ENCODE measurements around the gene OR10P1.
A peak's percentile ranks its signal among the peaks of the same experiment; 100 is the strongest.

OR10P1 gene

DNA sequence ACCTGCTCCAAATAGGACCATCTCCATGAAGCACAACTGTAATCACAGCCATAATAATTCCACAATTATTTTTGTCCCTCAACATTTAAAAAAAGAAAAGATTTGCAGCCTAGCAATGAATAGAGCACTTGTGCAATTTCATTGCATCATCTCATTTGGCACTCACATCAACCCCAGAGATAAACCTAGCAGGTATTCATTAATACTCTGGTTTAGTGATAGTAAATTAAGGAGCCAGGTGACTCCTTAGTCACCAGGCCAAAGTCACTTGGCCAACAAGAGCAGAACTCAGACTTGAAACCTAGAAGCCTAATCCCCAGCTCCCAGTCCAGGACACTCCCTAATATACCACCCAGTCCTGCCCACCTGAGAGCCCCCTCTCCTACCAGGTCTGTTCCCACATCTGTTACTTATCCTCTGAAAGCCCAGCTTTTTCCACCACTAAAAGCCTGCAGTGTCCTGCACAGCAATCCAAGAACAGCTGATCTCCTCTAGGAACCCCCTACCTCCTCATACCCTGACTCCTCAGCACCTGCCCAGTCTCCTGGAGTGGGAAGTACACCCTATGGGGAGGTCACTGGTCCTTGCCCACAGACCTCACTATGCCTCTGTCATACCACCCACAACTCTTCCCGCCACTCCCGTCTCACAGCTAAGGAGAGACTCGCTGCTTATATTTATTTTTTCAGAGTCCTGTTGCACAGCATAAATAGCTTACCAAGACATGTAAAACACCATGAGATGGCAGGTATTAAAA lies 22.1 kb downstream of the OR10P1 start:
- in situ Hi-C loops (cut with HindIII; ENCODE audit: low sequenced_read_pairs), result no loop called here
- TF ChIP-seq, protein P1, sequence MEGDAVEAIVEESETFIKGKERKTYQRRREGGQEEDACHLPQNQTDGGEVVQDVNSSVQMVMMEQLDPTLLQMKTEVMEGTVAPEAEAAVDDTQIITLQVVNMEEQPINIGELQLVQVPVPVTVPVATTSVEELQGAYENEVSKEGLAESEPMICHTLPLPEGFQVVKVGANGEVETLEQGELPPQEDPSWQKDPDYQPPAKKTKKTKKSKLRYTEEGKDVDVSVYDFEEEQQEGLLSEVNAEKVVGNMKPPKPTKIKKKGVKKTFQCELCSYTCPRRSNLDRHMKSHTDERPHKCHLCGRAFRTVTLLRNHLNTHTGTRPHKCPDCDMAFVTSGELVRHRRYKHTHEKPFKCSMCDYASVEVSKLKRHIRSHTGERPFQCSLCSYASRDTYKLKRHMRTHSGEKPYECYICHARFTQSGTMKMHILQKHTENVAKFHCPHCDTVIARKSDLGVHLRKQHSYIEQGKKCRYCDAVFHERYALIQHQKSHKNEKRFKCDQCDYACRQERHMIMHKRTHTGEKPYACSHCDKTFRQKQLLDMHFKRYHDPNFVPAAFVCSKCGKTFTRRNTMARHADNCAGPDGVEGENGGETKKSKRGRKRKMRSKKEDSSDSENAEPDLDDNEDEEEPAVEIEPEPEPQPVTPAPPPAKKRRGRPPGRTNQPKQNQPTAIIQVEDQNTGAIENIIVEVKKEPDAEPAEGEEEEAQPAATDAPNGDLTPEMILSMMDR (IDR thresholded peaks at IDR 0.05; ENCODE audit: low read depth, low read length), result no peak
- H3K4me3 ChIP-seq (ENCODE audit: low read depth, low read length), result no peak overlapping the region
- no peak for DNase-seq (ENCODE audit: low read depth, low spot score)

DNA sequence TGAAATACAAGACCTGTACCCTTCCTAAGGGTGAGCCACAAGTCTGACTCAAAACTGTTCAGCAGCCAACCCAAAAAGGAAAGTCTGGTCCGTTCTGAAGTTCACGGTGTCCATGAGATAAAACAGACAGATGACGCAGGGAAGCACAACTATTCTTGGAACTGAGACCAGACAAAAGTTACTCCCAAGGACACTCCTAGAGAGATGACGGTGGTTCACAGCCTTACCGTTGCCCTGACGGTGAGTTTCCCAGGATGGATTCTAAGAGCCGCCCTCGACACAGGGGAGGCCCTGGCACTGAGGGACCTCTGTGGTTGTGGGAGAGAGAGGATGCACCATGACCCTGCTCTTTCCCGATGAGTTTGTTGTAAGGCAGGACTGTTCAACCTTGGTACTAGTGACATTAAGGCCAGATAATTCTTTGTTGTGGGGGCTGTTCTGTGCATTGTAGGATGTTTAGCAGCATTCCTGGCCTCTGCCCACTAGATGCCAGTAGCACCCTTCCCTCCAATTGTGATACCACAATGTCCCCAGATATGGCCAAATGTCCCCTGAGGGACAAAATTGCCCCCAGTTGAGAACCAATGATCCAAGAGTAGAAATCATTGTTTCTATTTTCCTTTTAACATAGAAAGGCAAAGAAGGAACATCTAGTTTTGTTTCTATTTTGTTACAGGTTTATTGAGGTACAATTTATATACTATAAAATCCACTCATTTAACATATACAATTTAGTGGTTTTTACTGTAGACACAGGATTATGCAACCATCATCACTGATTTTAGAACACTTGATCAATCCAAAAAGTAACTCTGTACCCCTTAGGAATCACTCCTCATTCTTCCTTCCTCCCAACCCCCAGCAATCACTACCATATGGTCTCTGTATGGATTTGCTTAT lies 23.0 kb downstream of the OR10P1 start:
- no peak for DNase-seq (ENCODE audit: low read depth, low spot score)
- TF ChIP-seq, protein P1 (IDR thresholded peaks at IDR 0.05; ENCODE audit: low read depth, low read length), result peak; percentile 52
- in situ Hi-C loops (cut with HindIII; ENCODE audit: low sequenced_read_pairs), result no loop called here
- H3K4me3 ChIP-seq (ENCODE audit: low read depth, low read length), result no peak overlapping the region

DNA sequence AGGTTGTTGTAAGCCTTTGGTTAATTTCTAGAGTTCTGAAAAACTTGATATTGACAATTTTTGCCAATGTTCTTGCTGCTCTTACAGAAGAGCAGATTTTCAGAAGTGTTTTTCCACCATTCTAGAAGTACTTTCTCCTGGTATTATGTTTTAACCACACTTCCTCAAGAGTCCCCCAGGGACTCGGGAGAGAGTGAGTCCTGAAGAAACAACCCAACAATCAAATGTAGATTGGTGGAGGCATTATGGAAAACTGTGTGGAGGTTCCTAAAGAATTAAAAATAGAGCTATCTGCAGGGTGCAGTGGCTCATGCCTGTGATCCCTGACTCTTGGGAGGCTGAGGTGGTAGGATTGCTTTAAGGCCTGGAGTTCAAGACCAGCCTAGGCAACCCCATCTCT lies 26.7 kb downstream of the OR10P1 start:
- no peak overlapping the region for H3K4me3 ChIP-seq (ENCODE audit: low read depth, low read length)
- in situ Hi-C loops (cut with HindIII; ENCODE audit: low sequenced_read_pairs), result no loop called here
- no peak for DNase-seq (ENCODE audit: low read depth, low spot score)
- TF ChIP-seq, protein P1 (IDR thresholded peaks at IDR 0.05; ENCODE audit: low read depth, low read length), result no peak

DNA sequence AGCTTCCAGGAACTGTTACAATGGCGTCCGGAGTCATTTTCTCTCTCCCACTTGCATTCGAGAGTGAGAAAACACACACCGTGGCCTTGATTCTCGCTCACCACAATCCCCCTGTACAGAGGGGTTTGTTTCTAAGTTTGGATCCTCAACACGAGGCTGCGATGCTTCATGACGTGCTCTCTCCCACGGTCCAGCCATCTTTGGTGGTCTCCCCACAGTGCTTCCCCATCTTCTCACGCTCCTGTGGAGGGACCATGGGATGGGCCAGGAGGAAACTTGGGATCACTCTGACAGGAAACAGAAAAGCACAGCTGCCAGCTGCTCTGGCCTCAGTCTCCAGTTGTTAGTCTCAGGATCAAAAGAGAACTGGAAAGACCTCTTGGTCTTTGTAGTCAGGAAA lies 28.1 kb downstream of the OR10P1 start:
- DNase-seq (ENCODE audit: low read depth, low spot score), result no peak
- no peak overlapping the region for H3K4me3 ChIP-seq (ENCODE audit: low read depth, low read length)
- TF ChIP-seq, protein P1 (IDR thresholded peaks at IDR 0.05; ENCODE audit: low read depth, low read length), result no peak
- in situ Hi-C loops (cut with HindIII; ENCODE audit: low sequenced_read_pairs), result no loop called here

DNA sequence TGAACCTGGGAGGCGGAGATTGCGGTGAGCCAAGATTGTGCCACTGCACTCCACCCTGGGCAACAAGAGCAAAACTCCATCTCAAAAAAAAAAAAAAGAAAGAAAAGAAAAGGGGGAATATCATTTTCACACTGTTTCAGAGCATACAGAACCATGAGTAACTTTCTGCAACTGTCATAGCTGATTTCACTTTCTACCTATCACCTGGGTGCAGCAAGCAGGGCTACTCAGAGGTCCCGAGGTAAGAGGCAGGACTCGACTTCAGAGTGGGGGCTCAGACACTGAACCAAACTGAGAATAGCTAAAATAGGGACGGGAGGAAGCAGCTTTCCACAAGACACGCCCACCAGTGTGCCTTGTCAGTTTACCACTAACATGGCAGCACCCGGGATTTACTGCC lies 29.8 kb downstream of the OR10P1 start:
- TF ChIP-seq, protein P1 (IDR thresholded peaks at IDR 0.05; ENCODE audit: low read depth, low read length), result no peak
- DNase-seq (ENCODE audit: low read depth, low spot score), result no peak
- in situ Hi-C loops (cut with HindIII; ENCODE audit: low sequenced_read_pairs), result no loop called here
- H3K4me3 ChIP-seq (ENCODE audit: low read depth, low read length), result no peak overlapping the region

DNA sequence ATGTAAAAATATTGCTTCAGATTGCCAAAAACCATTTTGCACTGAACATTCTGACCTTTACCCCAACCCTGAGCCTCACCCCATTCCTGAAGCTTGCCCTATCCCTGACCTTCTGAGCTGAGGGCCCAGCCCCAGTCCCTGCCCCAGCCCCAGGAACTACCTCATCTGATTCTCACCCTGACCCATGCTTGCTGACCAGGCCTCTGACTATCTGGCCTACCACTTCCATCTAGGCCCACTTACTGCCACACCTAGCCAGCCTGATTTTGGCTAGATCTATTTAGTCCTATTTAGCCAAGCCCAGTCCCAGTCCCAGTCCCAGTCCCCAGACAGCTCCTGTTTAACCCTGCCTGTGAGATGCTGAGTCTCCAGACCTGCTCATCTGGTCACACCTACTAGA lies 33.6 kb downstream of the OR10P1 start:
- in situ Hi-C loops (cut with HindIII; ENCODE audit: low sequenced_read_pairs), result no loop called here
- TF ChIP-seq, protein P1 (IDR thresholded peaks at IDR 0.05; ENCODE audit: low read depth, low read length), result no peak
- no peak overlapping the region for H3K4me3 ChIP-seq (ENCODE audit: low read depth, low read length)
- DNase-seq (ENCODE audit: low read depth, low spot score), result no peak

All from astrocyte of the spinal cord (primary cell).